HG02938 (cell line): Measurements from ENCODE around the gene CCDC77.

ENCODE experiments used
- ATAC-seq: cut with Tn5 transposase; IDR thresholded peaks from one replicate; pipeline ENCODE4 v1.9.1; 2021; ENCODE audit warnings: mild to moderate bottlenecking, moderate library complexity; ENCODE audit not compliant: unreplicated experiment

The CCDC77 gene

GRCh38 chr12:480831-481816 is 79.7 kb downstream of the CCDC77 start:
- no peak for ATAC-seq

- no peak for ATAC-seq
Measured at GRCh38 chr12:482061-482460, 80.6 kb downstream of the CCDC77 start.

- no peak for ATAC-seq
Measured at GRCh38 chr12:484096-484495, 82.7 kb downstream of the CCDC77 start.

- ATAC-seq, result no peak
Measured at GRCh38 chr12:490260-490659, 88.8 kb downstream of the CCDC77 start.
